ENCODE results near the gene MAGIX. TPM values are rescaled to one million over a fixed set of nuclear protein-coding genes. Genes with fewer than 3 reads are reported as not detected.
"Not testable (repeated sequence)": the region's sequence is repeated elsewhere in the genome, so short reads cannot be mapped to it uniquely, and the experiment has no call there.

MAGIX gene
- total RNA-seq, 3 donors from 2014 or later, result 0.81 to 1.6 (median 0.84) TPM

- H3K9me3 Mint-ChIP-seq, result no peaks in the 10 kb centered on the region
These were observed 5.2 kb downstream of the MAGIX start for GRCh38 chrX:49167740-49168108.

GRCh38 chrX:49171752-49172279 lies 9.3 kb downstream of the MAGIX start, which contains the start of gene PLP2:
Gene PLP2 (plus strand): TSS chrX:49171898. CDS start chrX:49172001, 103 bp downstream.
- H3K4me3 Mint-ChIP-seq, result peak within 1 kb of the TSS; percentile 88
- H3K36me3 Mint-ChIP-seq (ENCODE audit: insufficient read depth), result peaks cover 7% of the 10 kb centered on the region
- ATAC-seq, result peak; percentile 69 to 76
- no peaks in the 10 kb centered on the region for H3K27me3 Mint-ChIP-seq (ENCODE audit: low read depth)
- DNase-seq, result peak; percentile 73
- H3K4me1 Mint-ChIP-seq (ENCODE audit: low read depth), result peaks cover 31% of the 10 kb centered on the region
- H3K9me3 Mint-ChIP-seq, result no peaks in the 10 kb centered on the region

More at GRCh38 chrX:49167740-49168108, 5.2 kb downstream of the MAGIX start:
- no peaks in the 10 kb centered on the region for H3K36me3 Mint-ChIP-seq (ENCODE audit: insufficient read depth)
- H3K4me3 Mint-ChIP-seq, result peak overlapping the region; percentile 83
- peaks cover 30% of the 10 kb centered on the region for H3K4me1 Mint-ChIP-seq (ENCODE audit: low read depth)
- H3K27me3 Mint-ChIP-seq (ENCODE audit: low read depth), result no peaks in the 10 kb centered on the region
- DNase-seq (no peak), ATAC-seq (no peak)

GRCh38 chrX:49172280-49172780 lies 9.8 kb downstream of the MAGIX start:
- H3K36me3 Mint-ChIP-seq (ENCODE audit: insufficient read depth), result peaks cover 7% of the 10 kb centered on the region
- ATAC-seq, result peak; percentile 73 to 85
- DNase-seq, result peak; percentile 63
- H3K9me3 Mint-ChIP-seq, result no peaks in the 10 kb centered on the region
- peaks cover 28% of the 10 kb centered on the region for H3K4me1 Mint-ChIP-seq (ENCODE audit: low read depth)
- H3K4me3 Mint-ChIP-seq, result peak overlapping the region; percentile 88
- H3K27me3 Mint-ChIP-seq (ENCODE audit: low read depth), result no peaks in the 10 kb centered on the region

- not testable (repeated sequence) for H3K9me3 Mint-ChIP-seq; H3K27me3 Mint-ChIP-seq (ENCODE audit: low read depth); DNase-seq; H3K36me3 Mint-ChIP-seq (ENCODE audit: insufficient read depth); ATAC-seq
- Mint-ChIP-seq H3K4me3 (peak overlapping the region; percentile 88), H3K4me1 (ENCODE audit: low read depth) (peaks cover 19% of the 10 kb centered on the region)
These were observed 11.0 kb downstream of the MAGIX start for GRCh38 chrX:49173544-49173943.

- ATAC-seq (no peak), DNase-seq (no peak)
- Mint-ChIP-seq H3K4me3 (no peak overlapping the region), H3K27me3 (ENCODE audit: low read depth) (no peaks in the 10 kb centered on the region), H3K36me3 (ENCODE audit: insufficient read depth) (peaks cover 13% of the 10 kb centered on the region), H3K9me3 (no peaks in the 10 kb centered on the region), H3K4me1 (ENCODE audit: low read depth) (peaks cover 19% of the 10 kb centered on the region)
These were observed 12.2 kb downstream of the MAGIX start for GRCh38 chrX:49174723-49175122.

GRCh38 chrX:49175435-49176274 lies 13.1 kb downstream of the MAGIX start:
- H3K4me3 Mint-ChIP-seq, result no peak overlapping the region
- DNase-seq, result no peak
- no peak for ATAC-seq
- peaks cover 19% of the 10 kb centered on the region for H3K4me1 Mint-ChIP-seq (ENCODE audit: low read depth)
- H3K9me3 Mint-ChIP-seq, result no peaks in the 10 kb centered on the region
- peaks cover 19% of the 10 kb centered on the region for H3K36me3 Mint-ChIP-seq (ENCODE audit: insufficient read depth)
- no peaks in the 10 kb centered on the region for H3K27me3 Mint-ChIP-seq (ENCODE audit: low read depth)

GRCh38 chrX:49176421-49177326 lies 14.1 kb downstream of the MAGIX start:
- no peak for ATAC-seq
- Mint-ChIP-seq H3K9me3 (no peaks in the 10 kb centered on the region), H3K4me1 (ENCODE audit: low read depth) (peaks cover 19% of the 10 kb centered on the region), H3K36me3 (ENCODE audit: insufficient read depth) (peaks cover 22% of the 10 kb centered on the region), H3K4me3 (no peak overlapping the region), H3K27me3 (ENCODE audit: low read depth) (no peaks in the 10 kb centered on the region)
- no peak for DNase-seq

GRCh38 chrX:49177338-49177833 lies 14.8 kb downstream of the MAGIX start:
- H3K36me3 Mint-ChIP-seq (ENCODE audit: insufficient read depth), result peaks cover 25% of the 10 kb centered on the region

GRCh38 chrX:49177873-49178480 lies 15.4 kb downstream of the MAGIX start:
- DNase-seq (no peak), ATAC-seq (no peak)
- Mint-ChIP-seq H3K36me3 (ENCODE audit: insufficient read depth) (peaks cover 25% of the 10 kb centered on the region), H3K27me3 (ENCODE audit: low read depth) (no peaks in the 10 kb centered on the region), H3K9me3 (no peaks in the 10 kb centered on the region), H3K4me1 (ENCODE audit: low read depth) (peaks cover 16% of the 10 kb centered on the region), H3K4me3 (no peak overlapping the region)

More at GRCh38 chrX:49177338-49177833, 14.8 kb downstream of the MAGIX start:
- Mint-ChIP-seq H3K4me1 (ENCODE audit: low read depth) (peaks cover 19% of the 10 kb centered on the region), H3K4me3 (no peak overlapping the region), H3K9me3 (no peaks in the 10 kb centered on the region), H3K27me3 (ENCODE audit: low read depth) (no peaks in the 10 kb centered on the region)
- DNase-seq, result no peak
- ATAC-seq, result peak; percentile 35 to 43

GRCh38 chrX:49178537-49178936 lies 16.0 kb downstream of the MAGIX start:
- peaks cover 11% of the 10 kb centered on the region for H3K4me1 Mint-ChIP-seq (ENCODE audit: low read depth)
- no peaks in the 10 kb centered on the region for H3K27me3 Mint-ChIP-seq (ENCODE audit: low read depth)
- ATAC-seq (no peak), DNase-seq (no peak)
- no peaks in the 10 kb centered on the region for H3K9me3 Mint-ChIP-seq
- no peak overlapping the region for H3K4me3 Mint-ChIP-seq
- H3K36me3 Mint-ChIP-seq (ENCODE audit: insufficient read depth), result peaks cover 25% of the 10 kb centered on the region

- no peak for ATAC-seq
- H3K4me1 Mint-ChIP-seq (ENCODE audit: low read depth), result peaks cover 9% of the 10 kb centered on the region
- no peaks in the 10 kb centered on the region for H3K27me3 Mint-ChIP-seq (ENCODE audit: low read depth)
- no peaks in the 10 kb centered on the region for H3K9me3 Mint-ChIP-seq
- H3K36me3 Mint-ChIP-seq (ENCODE audit: insufficient read depth), result peaks cover 22% of the 10 kb centered on the region
- DNase-seq, result no peak
- no peak overlapping the region for H3K4me3 Mint-ChIP-seq
These were observed 16.8 kb downstream of the MAGIX start for GRCh38 chrX:49179358-49179757.

GRCh38 chrX:49183701-49184281 lies 21.2 kb downstream of the MAGIX start:
- peaks cover 18% of the 10 kb centered on the region for H3K36me3 Mint-ChIP-seq (ENCODE audit: insufficient read depth)
- no peak for ATAC-seq
- peaks cover 6% of the 10 kb centered on the region for H3K4me1 Mint-ChIP-seq (ENCODE audit: low read depth)
- H3K27me3 Mint-ChIP-seq (ENCODE audit: low read depth), result no peaks in the 10 kb centered on the region
- no peak overlapping the region for H3K4me3 Mint-ChIP-seq
- no peak for DNase-seq
- H3K9me3 Mint-ChIP-seq, result no peaks in the 10 kb centered on the region
